ENCODE results near the gene ISYNA1. TPM values are rescaled to one million over a fixed set of nuclear protein-coding genes. Genes with fewer than 3 reads are reported as not detected.

The ISYNA1 gene
- 25.4 and 48.4 TPM in 2 replicates for total RNA-seq

GRCh38 chr19:18437491-18438330 lies at the start of gene ISYNA1:
Gene ISYNA1 (minus strand): TSS chr19:18438133. CDS start chr19:18437979, 154 bp downstream.
- DNase-seq (ENCODE audit: low read depth): peak; percentile 52
- TF ChIP-seq, protein P1, sequence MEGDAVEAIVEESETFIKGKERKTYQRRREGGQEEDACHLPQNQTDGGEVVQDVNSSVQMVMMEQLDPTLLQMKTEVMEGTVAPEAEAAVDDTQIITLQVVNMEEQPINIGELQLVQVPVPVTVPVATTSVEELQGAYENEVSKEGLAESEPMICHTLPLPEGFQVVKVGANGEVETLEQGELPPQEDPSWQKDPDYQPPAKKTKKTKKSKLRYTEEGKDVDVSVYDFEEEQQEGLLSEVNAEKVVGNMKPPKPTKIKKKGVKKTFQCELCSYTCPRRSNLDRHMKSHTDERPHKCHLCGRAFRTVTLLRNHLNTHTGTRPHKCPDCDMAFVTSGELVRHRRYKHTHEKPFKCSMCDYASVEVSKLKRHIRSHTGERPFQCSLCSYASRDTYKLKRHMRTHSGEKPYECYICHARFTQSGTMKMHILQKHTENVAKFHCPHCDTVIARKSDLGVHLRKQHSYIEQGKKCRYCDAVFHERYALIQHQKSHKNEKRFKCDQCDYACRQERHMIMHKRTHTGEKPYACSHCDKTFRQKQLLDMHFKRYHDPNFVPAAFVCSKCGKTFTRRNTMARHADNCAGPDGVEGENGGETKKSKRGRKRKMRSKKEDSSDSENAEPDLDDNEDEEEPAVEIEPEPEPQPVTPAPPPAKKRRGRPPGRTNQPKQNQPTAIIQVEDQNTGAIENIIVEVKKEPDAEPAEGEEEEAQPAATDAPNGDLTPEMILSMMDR (IDR thresholded peaks at IDR 0.05; ENCODE audit: insufficient read depth, low read depth, low read length): no peak
- peak within 1 kb of the TSS; percentile 81 for H3K4me3 ChIP-seq (ENCODE audit: low read depth, low read length)

DNA sequence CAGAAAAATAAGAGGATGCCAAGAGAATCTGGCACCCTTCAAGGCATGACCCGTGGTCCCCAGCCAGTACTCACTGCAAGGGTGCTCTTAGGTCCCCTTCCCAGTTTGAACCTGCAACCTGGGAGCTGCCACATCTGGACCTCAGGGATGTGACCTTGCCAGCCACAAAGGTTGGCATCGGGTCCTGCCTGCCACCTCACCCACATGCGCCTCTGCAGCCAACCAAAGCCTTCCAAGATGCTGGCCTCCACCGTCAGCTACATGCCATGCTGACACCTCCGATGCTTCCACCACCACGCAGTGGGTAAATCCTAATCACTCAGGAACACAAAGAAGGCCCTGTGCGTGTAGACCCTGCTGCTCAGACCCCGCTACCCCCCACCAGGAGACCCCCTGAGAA lies 48.8 kb upstream of the ISYNA1 start:
- TF ChIP-seq, protein P1 (IDR thresholded peaks at IDR 0.05; ENCODE audit: insufficient read depth, low read depth, low read length): no peak
- H3K4me3 ChIP-seq (ENCODE audit: low read depth, low read length): no peak overlapping the region
- no peak for DNase-seq (ENCODE audit: low read depth)

GRCh38 chr19:18484992-18485391 lies 47.1 kb upstream of the ISYNA1 start:
- no peak overlapping the region for H3K4me3 ChIP-seq (ENCODE audit: low read depth, low read length)
- DNase-seq (ENCODE audit: low read depth): no peak
- TF ChIP-seq, protein P1 (IDR thresholded peaks at IDR 0.05; ENCODE audit: insufficient read depth, low read depth, low read length): no peak

DNA sequence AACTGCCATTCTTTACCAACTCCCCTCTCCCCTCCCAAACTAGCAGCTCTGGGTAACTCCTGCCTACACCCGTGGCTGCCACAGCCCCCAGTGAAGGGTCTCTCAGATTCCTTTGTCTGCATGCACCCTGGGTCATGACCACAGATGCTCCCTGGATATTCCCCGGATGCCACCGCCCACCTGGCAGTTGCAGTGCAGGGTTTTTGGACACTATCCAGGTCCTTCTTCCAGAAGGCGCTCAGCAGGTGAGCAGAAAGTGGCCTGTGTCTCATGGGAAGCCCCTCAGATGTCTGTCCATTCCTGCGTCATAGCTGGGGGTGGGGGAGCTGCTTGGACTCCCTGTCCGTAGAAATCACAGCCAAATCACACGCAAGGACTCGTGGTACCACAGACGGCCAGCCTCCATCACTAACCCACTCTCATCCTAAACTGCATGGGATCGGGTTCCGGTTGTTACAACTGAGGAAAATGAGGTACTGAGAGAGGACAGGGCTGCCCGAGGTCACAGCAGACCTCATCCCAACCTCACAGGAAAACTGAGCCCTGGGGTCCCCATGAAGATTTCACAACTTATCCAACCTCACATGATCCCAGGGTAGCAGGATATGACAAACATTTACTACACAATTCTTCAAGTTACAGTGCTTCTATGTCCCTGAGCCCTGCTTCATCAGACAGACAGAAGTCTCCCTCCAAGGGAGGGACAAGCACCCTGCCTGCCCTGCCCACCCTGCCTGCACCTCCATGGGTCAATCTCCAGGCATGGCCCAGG lies 45.4 kb upstream of the ISYNA1 start:
- TF ChIP-seq, protein P1 (IDR thresholded peaks at IDR 0.05; ENCODE audit: insufficient read depth, low read depth, low read length): no peak
- H3K4me3 ChIP-seq (ENCODE audit: low read depth, low read length): no peak overlapping the region
- peak; percentile 41 for DNase-seq (ENCODE audit: low read depth)

DNA sequence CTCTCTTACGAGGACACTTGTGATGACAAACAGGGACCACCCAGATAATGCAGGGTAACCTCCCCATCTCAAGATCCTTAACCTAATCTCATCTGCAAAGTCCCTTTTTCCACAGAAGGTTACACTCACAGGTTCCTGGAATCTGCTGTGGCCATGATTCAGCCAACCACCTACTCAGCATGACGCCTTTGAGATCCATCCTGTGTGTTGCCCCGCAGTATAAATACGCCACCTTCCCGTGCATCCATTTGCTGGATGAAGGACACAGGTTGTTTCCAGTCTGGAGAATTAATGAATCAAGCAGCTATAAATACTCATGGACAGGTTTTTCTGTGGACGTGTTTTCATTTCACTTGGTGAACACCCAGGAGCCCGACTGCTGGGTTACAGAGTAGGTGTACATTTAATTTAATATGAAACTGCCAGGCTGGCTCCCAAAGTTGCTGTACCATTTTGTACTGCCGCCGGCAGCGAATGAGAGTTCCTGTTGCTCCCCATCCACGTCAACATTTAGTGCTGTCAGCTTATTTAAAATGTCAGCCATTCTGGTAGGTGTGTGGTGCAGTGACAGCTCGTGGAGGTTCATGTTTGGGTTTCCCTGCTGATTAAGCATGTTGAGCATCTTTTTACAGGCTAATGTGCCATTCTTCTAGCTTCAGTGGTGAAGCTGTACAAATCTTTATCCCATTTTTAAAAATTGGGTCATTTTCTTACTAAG lies 43.7 kb upstream of the ISYNA1 start:
- H3K4me3 ChIP-seq (ENCODE audit: low read depth, low read length): no peak overlapping the region
- no peak for DNase-seq (ENCODE audit: low read depth)
- TF ChIP-seq, protein P1 (IDR thresholded peaks at IDR 0.05; ENCODE audit: insufficient read depth, low read depth, low read length): no peak

DNA sequence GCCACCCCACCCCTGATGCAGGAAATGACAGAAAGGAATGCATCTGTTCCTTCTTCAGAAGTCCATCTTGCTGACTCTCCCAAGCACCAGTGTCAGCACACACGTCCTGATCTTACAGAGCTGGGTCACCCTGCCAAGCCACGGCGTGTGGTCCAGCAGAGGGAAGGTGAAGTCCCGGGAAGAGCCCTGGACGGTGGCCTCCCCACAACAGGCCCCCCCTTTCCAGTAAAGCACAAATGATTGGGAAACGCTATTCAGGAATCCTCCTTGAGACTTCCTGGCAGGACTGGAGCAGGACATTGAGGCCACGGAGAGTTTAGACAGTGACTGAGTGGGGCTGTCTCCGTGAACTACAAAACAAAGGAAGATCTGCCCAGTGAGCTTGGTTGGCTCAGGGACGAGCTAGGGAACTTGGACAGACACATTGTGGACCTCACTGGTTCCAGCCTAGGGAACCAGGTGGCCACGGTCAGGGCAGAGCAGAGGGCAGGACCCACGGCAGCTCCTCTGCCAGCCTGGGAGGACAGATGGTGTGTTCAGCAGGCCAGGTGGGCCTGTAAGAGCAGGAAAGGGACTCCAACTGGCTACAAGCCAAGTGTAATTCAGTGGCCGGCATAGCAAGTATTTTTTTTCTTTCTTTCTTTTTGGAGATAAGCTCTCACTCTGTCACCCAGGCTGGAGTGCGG lies 42.2 kb upstream of the ISYNA1 start:
- TF ChIP-seq, protein P1 (IDR thresholded peaks at IDR 0.05; ENCODE audit: insufficient read depth, low read depth, low read length): no peak
- no peak overlapping the region for H3K4me3 ChIP-seq (ENCODE audit: low read depth, low read length)
- DNase-seq (ENCODE audit: low read depth): peak; percentile 91
